ENCODE data around the gene TMEM213.
"Not testable (repeated sequence)": the region's sequence is repeated elsewhere in the genome, so short reads cannot be mapped to it uniquely, and the experiment has no call there.

TMEM213 gene

DNA sequence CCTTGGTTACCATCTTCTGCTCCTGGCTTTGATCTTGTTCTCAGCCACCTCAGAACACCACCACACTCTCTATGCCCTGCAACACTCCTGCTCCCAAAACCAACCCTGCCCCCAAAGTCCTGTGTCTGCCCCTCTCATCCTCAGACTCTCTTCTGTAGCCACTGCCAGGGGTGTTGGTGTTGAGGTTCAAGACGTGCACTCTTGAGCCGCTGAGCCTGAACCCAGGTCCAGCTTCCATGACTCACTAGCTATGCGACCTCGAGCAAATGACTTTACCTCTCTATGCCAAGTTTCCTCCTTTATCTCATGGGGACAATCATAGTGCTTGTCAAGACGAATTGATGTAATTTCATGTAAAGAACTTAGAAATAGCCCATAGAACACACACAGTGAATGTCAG is 1.0 kb downstream of the TMEM213 start:
- DNase-seq: no peak

DNA sequence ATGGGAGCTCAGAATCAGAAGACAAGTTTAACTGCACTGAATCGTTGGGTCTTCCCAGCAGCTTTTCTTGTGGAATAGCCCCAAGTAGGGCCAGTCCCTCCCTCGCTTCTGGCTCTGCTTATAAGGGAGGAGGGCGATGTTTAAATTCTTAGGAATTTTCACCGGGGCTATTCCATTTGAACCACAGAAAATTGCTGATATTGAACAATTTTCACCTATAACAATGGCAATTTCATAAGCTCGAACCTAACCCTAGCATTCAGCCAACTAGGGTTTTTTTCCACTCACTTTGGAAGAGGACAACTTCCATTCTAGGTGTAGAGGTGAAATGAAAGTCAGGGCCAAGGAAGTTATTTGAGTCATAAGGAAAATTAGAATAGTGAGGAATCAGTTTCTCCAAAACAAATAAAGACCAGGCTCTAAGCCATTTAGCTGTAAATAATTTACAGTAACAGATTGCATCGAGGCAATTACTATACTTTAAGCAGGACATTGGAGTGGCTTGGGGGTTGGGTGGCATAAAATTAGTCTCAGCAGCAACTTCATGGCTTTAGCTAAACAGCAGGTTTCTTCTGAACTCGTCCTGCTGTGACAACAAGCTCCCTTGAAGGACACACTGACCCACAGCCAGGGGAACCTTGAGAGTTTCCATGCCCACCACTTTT is 1.7 kb downstream of the TMEM213 start:
- no peak for DNase-seq

DNA sequence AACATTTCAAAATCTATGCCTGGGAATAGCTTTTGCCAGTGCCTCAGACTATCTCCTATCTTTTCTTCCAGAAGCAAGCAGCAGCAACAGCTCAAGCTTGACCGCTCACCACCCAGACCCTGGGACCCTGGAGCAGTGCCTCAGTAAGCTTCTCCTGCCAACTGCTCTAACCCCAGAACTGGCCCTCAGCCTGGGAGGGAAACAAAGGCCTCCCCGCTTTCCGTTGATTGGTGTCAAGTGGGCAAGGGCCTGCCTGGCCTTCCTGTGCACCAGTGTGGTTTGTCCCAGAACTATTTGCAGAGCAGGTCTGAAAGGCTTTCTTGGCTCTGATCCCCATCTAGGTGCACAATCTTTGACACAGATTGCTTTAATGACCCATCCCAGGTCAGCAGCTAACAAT is 3.5 kb downstream of the TMEM213 start:
- DNase-seq: no peak

DNA sequence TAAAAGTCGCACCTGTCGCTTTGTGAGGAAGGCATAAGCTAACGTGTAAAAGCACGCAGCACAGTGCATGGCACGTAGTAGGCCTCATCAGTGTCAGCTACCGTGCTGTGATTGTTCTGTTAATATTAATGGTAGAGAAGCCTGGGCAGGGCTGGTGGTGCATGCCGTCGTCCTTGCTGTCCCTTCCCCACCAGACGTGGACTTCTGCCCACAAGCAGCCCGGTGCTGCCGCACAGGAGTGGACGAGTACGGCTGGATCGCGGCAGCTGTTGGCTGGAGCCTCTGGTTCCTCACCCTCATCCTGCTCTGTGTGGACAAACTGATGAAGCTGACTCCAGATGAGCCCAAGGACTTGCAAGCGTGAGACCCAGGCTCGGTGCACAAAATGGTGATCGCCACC is 4.9 kb downstream of the TMEM213 start:
- no peak for DNase-seq

GRCh38 chr7:138804618-138805017 is 6.8 kb downstream of the TMEM213 start:
- no peak for DNase-seq

DNA sequence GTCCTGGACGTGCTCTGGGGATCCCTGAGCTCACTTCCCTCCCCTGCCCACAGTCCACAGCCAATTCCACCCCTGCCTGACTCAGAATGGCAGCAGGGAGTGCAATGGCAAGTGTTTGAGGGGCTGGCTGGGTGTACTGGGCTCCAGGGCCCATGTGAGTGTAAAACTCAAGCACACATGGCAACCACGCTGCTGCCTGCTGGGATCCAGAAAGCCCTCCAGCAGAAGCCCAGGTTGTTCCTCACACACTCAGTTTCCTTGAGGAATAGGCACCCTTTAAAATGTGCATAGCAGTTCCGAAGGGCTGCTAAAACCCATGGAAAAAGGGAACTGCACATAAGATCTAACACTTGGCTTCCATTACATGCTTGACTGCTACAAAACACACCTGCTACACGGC is 11.6 kb downstream of the TMEM213 start:
- no peak for DNase-seq

DNA sequence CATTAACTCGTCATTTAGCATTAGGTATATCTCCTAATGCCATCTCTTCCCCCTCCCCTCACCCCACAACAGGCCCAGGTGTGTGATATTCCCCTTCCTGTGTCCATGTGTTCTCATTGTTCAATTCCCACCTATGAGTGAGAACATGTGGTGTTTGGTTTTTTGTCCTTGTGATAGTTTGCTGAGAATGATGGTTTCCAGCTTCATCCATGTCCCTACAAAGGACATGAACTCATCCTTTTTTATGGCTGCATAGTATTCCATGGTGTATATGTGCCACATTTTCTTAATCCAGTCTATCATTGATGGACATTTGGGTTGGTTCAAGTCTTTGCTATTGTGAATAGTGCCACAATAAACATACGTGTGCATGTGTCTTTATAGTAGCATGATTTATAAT is 13.5 kb downstream of the TMEM213 start:
- DNase-seq: not testable (repeated sequence)

- no peak for DNase-seq
Measured at GRCh38 chr7:138813945-138814344, 16.2 kb downstream of the TMEM213 start.

DNA sequence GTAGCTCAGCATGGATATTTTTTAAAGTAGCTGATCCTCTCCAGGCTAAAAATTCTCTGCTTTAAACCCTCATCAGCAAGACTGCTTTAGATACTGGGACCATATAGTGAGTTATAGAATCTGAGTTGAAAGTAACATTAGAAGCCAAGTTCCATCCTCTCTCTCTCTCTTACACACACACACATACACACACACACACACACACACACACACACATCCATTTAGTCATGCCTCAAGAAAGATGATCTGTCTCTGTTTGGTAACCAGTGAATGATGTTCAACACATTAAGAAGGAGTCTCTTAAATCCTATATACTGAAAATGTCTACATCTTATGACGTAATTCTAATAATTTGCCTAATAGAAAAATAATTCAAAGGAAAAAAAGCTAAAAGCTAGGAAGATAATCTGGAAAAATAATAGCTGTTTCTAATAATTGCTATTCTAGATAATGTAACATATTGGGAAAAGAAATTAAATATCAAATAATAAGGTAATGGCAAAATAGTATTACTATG is 17.1 kb downstream of the TMEM213 start:
- DNase-seq: no peak

DNA sequence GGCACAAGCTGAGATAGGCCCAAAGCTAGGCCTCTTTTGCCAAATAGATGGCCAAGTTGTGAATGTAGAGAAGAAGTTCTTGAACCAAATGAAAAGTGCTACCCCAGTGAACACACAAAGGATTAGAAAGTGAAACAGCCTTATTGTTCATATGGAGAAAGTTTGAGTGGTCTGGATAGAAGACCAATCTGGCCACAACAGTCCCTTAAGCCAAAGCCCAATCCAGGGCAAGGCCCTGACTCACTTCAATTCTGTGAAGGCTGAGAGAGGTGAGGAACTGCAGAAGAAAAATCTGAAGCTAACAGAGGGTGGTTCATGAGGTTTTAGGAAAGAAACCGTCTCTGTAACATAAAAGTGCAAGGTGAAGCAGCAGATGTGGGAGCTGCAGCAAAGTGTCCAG is 18.9 kb downstream of the TMEM213 start:
- DNase-seq: no peak

DNA sequence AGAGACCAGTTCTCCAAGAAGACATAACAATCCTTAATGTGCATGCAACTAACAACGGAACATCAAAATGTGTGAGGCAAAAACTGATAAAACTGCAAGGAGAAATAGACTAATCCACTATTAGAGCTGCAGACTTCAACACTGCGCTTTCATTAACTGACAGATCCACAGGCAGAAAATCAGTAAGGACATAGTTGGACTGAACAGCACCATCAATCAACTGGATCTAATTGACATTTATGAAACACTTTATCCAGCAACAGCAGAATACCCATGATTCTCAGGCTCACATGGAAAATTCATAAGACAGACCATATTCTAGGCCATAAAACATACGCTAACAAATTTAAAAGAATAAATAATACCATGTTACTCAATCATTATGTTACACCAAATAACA is 21.8 kb downstream of the TMEM213 start:
- DNase-seq: no peak

DNA sequence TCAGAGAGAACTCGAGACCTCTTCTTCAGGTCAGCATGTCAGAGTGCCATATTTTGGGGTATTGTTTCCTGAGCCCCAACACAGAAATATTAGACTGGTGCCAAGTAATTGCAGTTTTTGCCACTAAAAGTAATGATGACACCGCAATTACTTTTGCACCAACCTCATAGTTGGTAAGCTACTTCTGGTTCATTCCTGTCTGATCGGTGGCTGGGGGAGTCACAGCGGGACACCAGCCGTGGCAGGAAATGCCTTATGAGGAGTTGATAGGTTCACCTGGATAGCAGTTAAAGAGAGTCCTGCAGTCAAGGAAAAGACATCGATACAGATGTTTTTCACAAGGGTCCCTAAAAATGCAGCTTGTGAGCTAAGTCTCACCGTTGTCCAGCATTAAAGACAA is 24.1 kb downstream of the TMEM213 start:
- no peak for DNase-seq

- no peak for DNase-seq
Measured at GRCh38 chr7:138822867-138823535, 25.2 kb downstream of the TMEM213 start.

- DNase-seq: no peak
Measured at GRCh38 chr7:138825049-138825721, 27.4 kb downstream of the TMEM213 start.

DNA sequence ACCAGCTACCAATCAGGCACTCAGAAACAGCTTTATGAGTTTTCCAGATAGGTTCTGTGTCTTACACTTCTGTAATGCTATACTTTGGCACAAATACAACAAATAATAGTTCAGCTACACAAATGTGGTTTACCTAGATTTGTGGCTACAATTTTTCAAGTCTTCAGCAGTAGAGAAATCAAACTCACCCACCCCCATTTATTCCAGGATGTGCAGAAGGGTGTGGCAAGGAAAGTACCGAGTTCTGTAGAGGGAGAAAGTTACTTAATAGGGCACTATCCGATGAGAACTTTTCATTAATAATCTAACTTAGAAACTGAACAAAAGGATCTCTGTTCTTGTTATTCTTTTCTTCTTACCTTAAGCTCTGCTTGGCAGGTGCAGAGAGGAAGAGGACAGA is 30.5 kb downstream of the TMEM213 start:
- no peak for DNase-seq

GRCh38 chr7:138829335-138829734 is 31.5 kb downstream of the TMEM213 start:
- no peak for DNase-seq

DNA sequence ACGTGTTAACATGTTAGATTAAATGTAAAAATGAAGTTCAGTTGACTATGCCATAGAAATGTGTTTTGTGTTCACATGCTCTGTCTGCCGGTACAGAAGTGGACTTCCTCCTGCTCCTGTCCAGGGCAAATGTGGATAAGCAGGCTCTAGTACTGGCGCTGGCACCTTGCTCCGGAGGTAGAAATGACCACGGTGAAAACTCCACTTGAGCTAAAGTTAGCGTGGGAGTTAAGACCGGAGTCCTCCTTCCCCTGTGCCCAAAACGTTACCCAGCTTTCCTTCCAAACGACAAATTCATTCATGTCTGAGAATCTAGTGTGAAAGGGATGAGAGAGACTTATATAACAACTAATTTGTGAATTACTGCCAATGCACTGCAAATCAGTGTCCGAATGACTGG is 35.2 kb downstream of the TMEM213 start:
- DNase-seq: no peak

- no peak for DNase-seq
Measured at GRCh38 chr7:138833596-138833995, 35.8 kb downstream of the TMEM213 start.

- DNase-seq: no peak
Measured at GRCh38 chr7:138834583-138834982, 36.8 kb downstream of the TMEM213 start.

- no peak for DNase-seq
Measured at GRCh38 chr7:138835087-138835486, 37.3 kb downstream of the TMEM213 start.

GRCh38 chr7:138837627-138838026 is 39.8 kb downstream of the TMEM213 start:
- no peak for DNase-seq

DNA sequence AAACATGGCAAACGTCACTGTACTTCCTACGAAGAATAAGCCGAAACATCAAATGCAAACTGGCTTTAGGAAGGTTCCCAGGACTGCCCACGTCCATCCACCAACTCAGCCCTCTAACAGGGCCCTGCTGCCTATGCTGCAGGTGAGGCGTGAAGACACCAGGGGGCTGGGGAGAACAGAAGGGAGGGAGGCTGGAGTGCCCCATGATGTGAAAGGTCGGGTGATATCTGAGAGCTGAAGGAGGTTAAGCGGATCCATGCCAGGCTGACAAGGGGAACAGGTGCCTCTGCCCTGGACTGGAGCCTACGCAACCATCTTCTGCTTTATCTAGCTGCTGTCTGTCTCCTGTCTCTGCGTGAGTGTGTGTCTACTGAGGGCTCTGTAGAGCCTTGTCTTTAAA is 40.4 kb downstream of the TMEM213 start:
- DNase-seq: no peak

DNA sequence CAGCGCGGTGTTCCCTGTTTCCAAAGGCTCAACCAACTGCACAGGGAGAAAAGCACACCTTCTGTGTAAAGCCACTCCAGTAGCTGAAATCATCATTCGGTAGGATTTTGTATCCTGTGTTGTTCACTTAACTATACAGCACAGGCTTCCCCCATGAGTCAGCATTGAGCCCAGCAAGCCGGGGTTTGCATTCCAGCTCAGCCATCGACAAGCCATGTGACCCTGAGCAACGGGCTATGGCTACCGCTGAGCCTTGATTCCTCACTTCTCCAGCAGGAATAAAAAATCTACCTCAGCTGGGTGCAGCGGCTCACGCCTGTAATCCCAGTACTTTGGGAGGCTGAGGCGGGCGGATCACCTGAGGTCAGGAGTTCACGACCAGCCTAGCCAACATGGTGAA is 44.3 kb downstream of the TMEM213 start:
- DNase-seq: no peak
